Neutrophil (primary cell): ENCODE data around the gene SNPH.

ENCODE experiments used
- H3K27ac ChIP-seq: fragments of 200-600 bp; sonication (generic); 2 replicates; pipeline ENCODE4 v1.5.1; 2016; ENCODE audit warnings: mild to moderate bottlenecking, moderate library complexity
- H3K27me3 ChIP-seq: fragments of 200-600 bp; sonication (generic); 2 replicates; pipeline ENCODE4 v1.6.0; 2016; ENCODE audit warnings: mild to moderate bottlenecking
- H3K36me3 ChIP-seq: fragments of 200-600 bp; sonication (generic); 2 replicates; pipeline ENCODE4 v1.5.1; 2017
- H3K4me1 ChIP-seq, 2 experiments: fragments of 200-600 bp in 1 of 2; sonication (generic) in 1 of 2; 1 replicate in 1 of 2; 2 replicates in 1 of 2; pipeline versions ENCODE4 v1.5.1 to v1.6.1; 2013 to 2016; ENCODE audit warnings: low read depth in 1 of 2, low read length in 1 of 2, mild to moderate bottlenecking in 1 of 2, moderate library complexity in 1 of 2; ENCODE audit not compliant: control insufficient read depth in 1 of 2, insufficient read depth in 1 of 2
- H3K4me3 ChIP-seq, 2 experiments: fragments of 200-600 bp in 1 of 2; sonication (generic) in 1 of 2; 1 replicate in 1 of 2; 2 replicates in 1 of 2; pipeline ENCODE4 v1.5.1; 2013 to 2016; ENCODE audit warnings: low read depth in 1 of 2, low read length in 1 of 2, mild to moderate bottlenecking in 1 of 2, moderate library complexity in 1 of 2
- H3K9me3 ChIP-seq: fragments of 200-600 bp; sonication (generic); 2 replicates; pipeline ENCODE4 v1.5.1; 2016
- CTCF ChIP-seq: fragments of 200-600 bp; sonication (generic); IDR thresholded peaks from 2 replicates; pipeline ENCODE4 v1.5.1; 2016; ENCODE audit warnings: antibody characterized with exemption

SNPH gene

GRCh38 chr20:1328680-1329330, 62.7 kb downstream of the SNPH start, which contains the start of gene SDCBP2:
SDCBP2 (minus strand) TSS chr20:1329139; CDS start chr20:1320416, 8,723 bp downstream.
- H3K4me1 ChIP-seq = peaks cover 34 to 38% of the 10 kb centered on the region in 2 experiments

GRCh38 chr20:1330075-1330830, 64.2 kb downstream of the SNPH start:
- no peaks in the 10 kb centered on the region for H3K36me3 ChIP-seq
- H3K4me1 ChIP-seq = peaks cover 34 to 39% of the 10 kb centered on the region in 2 experiments
- no peaks in the 10 kb centered on the region for H3K9me3 ChIP-seq
- no peak for TF ChIP-seq CTCF
- no peaks in the 10 kb centered on the region for H3K27me3 ChIP-seq
- no peak overlapping the region for H3K4me3 ChIP-seq
- H3K27ac ChIP-seq = no peak overlapping the region

More at GRCh38 chr20:1328680-1329330, 62.7 kb downstream of the SNPH start, which contains the start of gene SDCBP2:
- no peak within 1 kb of the TSS for H3K27ac ChIP-seq
- H3K27me3 ChIP-seq = no peaks in the 10 kb centered on the region
- no peak for TF ChIP-seq CTCF
- H3K9me3 ChIP-seq = no peaks in the 10 kb centered on the region
- no peaks in the 10 kb centered on the region for H3K36me3 ChIP-seq
- no peak within 1 kb of the TSS for H3K4me3 ChIP-seq

GRCh38 chr20:1331101-1331500, 65.0 kb downstream of the SNPH start:
- TF ChIP-seq CTCF = no peak
- Histone ChIP-seq H3K9me3 (no peaks in the 10 kb centered on the region), H3K4me3 (no peak overlapping the region), H3K4me1 (peaks cover 29 to 38% of the 10 kb centered on the region in 2 experiments), H3K27me3 (no peaks in the 10 kb centered on the region), H3K27ac (no peak overlapping the region), H3K36me3 (no peaks in the 10 kb centered on the region)

GRCh38 chr20:1331801-1332453, 65.8 kb downstream of the SNPH start:
- no peak overlapping the region for H3K27ac ChIP-seq
- no peaks in the 10 kb centered on the region for H3K36me3 ChIP-seq

More at GRCh38 chr20:1331801-1332453, 65.8 kb downstream of the SNPH start:
- Histone ChIP-seq H3K9me3 (no peaks in the 10 kb centered on the region), H3K4me3 (no peak overlapping the region), H3K4me1 (peaks cover 32 to 40% of the 10 kb centered on the region in 2 experiments), H3K27me3 (no peaks in the 10 kb centered on the region)
- TF ChIP-seq CTCF = no peak
